ENCODE measurements around the gene TMEM14B.

DNA sequence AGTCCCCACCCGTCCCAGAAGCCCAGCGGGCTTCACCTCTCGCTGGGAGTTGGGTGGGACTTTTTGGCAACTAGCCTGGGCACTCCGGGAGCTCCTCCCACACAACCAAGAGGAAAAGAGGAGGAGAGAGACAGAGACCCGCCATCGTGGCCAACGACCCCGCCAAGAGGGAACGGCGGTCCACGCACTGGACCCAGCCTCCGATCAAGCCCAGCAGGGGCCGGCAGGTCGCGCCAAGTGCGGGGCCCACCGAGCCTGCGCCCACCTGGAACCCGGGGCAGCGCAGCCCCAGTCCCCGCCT, 27.7 kb upstream of the TMEM14B start:
- no peak for TF ChIP-seq CTBP1 (IDR thresholded peaks at IDR 0.05; ENCODE audit: borderline replicate concordance)
- TF ChIP-seq SP1 (IDR thresholded peaks at IDR 0.05): no peak
- TF ChIP-seq SUZ12 (IDR thresholded peaks at IDR 0.05): no peak
- TF ChIP-seq FOXM1 (IDR thresholded peaks at IDR 0.05; ENCODE audit: borderline replicate concordance): no peak
- TF ChIP-seq BHLHE40 (IDR thresholded peaks at IDR 0.05; ENCODE audit: borderline replicate concordance): no peak
- no peak for TF ChIP-seq ARNT (IDR thresholded peaks at IDR 0.05)
- no peak for TF ChIP-seq TARDBP (IDR thresholded peaks at IDR 0.05)

All from HEK293T (cell line).